ENCODE results near the gene KRTAP12-2.
"Not testable (repeated sequence)": the region's sequence is repeated elsewhere in the genome, so short reads cannot be mapped to it uniquely, and the experiment has no call there.

Gene KRTAP12-2

GRCh38 chr21:44696572-44696971, 29.8 kb upstream of the KRTAP12-2 start:
- DNase-seq (ENCODE audit: insufficient read length, low spot score) (no peak), FAIRE-seq (no peak)
- no peak for TF ChIP-seq TAF1 (IDR thresholded peaks at IDR 0.05; ENCODE audit: low read depth, low read length)
- no peak for TF ChIP-seq POLR2A (IDR thresholded peaks at IDR 0.05; ENCODE audit: low read depth, low read length)
- TF ChIP-seq SPI1 (IDR thresholded peaks at IDR 0.05; ENCODE audit: low read depth, low read length), result no peak
- no peak for TF ChIP-seq POLR2AphosphoS5 (IDR thresholded peaks at IDR 0.05; ENCODE audit: low read depth, low read length)
- TF ChIP-seq POU2F2 (IDR thresholded peaks at IDR 0.05; ENCODE audit: low read depth, low read length), result no peak
- TF ChIP-seq PAX5 (IDR thresholded peaks at IDR 0.05; ENCODE audit: insufficient read depth, low read length, severe bottlenecking), result no peak

- FAIRE-seq (no peak), DNase-seq (ENCODE audit: insufficient read length, low spot score) (no peak)
- TF ChIP-seq POLR2A (IDR thresholded peaks at IDR 0.05; ENCODE audit: low read depth, low read length) (no peak), POU2F2 (IDR thresholded peaks at IDR 0.05; ENCODE audit: low read depth, low read length) (no peak), SPI1 (IDR thresholded peaks at IDR 0.05; ENCODE audit: low read depth, low read length) (no peak), POLR2AphosphoS5 (IDR thresholded peaks at IDR 0.05; ENCODE audit: low read depth, low read length) (no peak), TAF1 (IDR thresholded peaks at IDR 0.05; ENCODE audit: low read depth, low read length) (no peak), PAX5 (IDR thresholded peaks at IDR 0.05; ENCODE audit: insufficient read depth, low read length, severe bottlenecking) (no peak)
These were observed 28.9 kb upstream of the KRTAP12-2 start for GRCh38 chr21:44695641-44696040.

GRCh38 chr21:44695184-44695583, 28.5 kb upstream of the KRTAP12-2 start:
- DNase-seq (ENCODE audit: insufficient read length, low spot score) (no peak), FAIRE-seq (no peak)
- TF ChIP-seq POLR2A (IDR thresholded peaks at IDR 0.05; ENCODE audit: low read depth, low read length) (no peak), POLR2AphosphoS5 (IDR thresholded peaks at IDR 0.05; ENCODE audit: low read depth, low read length) (no peak), POU2F2 (IDR thresholded peaks at IDR 0.05; ENCODE audit: low read depth, low read length) (no peak), TAF1 (IDR thresholded peaks at IDR 0.05; ENCODE audit: low read depth, low read length) (no peak), PAX5 (IDR thresholded peaks at IDR 0.05; ENCODE audit: insufficient read depth, low read length, severe bottlenecking) (no peak), SPI1 (IDR thresholded peaks at IDR 0.05; ENCODE audit: low read depth, low read length) (no peak)

GRCh38 chr21:44694776-44695175, 28.0 kb upstream of the KRTAP12-2 start:
- no peak for TF ChIP-seq TAF1 (IDR thresholded peaks at IDR 0.05; ENCODE audit: low read depth, low read length)
- no peak for TF ChIP-seq PAX5 (IDR thresholded peaks at IDR 0.05; ENCODE audit: insufficient read depth, low read length, severe bottlenecking)
- no peak for TF ChIP-seq POU2F2 (IDR thresholded peaks at IDR 0.05; ENCODE audit: low read depth, low read length)
- TF ChIP-seq POLR2AphosphoS5 (IDR thresholded peaks at IDR 0.05; ENCODE audit: low read depth, low read length), result no peak
- TF ChIP-seq SPI1 (IDR thresholded peaks at IDR 0.05; ENCODE audit: low read depth, low read length), result no peak
- no peak for TF ChIP-seq POLR2A (IDR thresholded peaks at IDR 0.05; ENCODE audit: low read depth, low read length)
- FAIRE-seq (no peak), DNase-seq (ENCODE audit: insufficient read length, low spot score) (no peak)

- FAIRE-seq, result no peak
- TF ChIP-seq POLR2A (IDR thresholded peaks at IDR 0.05; ENCODE audit: low read depth, low read length), result no peak
- no peak for TF ChIP-seq SPI1 (IDR thresholded peaks at IDR 0.05; ENCODE audit: low read depth, low read length)
- no peak for TF ChIP-seq PAX5 (IDR thresholded peaks at IDR 0.05; ENCODE audit: insufficient read depth, low read length, severe bottlenecking)
- no peak for TF ChIP-seq POU2F2 (IDR thresholded peaks at IDR 0.05; ENCODE audit: low read depth, low read length)
- TF ChIP-seq TAF1 (IDR thresholded peaks at IDR 0.05; ENCODE audit: low read depth, low read length), result no peak
- no peak for TF ChIP-seq POLR2AphosphoS5 (IDR thresholded peaks at IDR 0.05; ENCODE audit: low read depth, low read length)
These were observed 26.2 kb upstream of the KRTAP12-2 start for GRCh38 chr21:44692798-44693512.

GRCh38 chr21:44691686-44692085, 25.0 kb upstream of the KRTAP12-2 start:
- FAIRE-seq (no peak), DNase-seq (ENCODE audit: insufficient read length, low spot score) (no peak)
- no peak for TF ChIP-seq SPI1 (IDR thresholded peaks at IDR 0.05; ENCODE audit: low read depth, low read length)
- TF ChIP-seq PAX5 (IDR thresholded peaks at IDR 0.05; ENCODE audit: insufficient read depth, low read length, severe bottlenecking), result no peak
- TF ChIP-seq POU2F2 (IDR thresholded peaks at IDR 0.05; ENCODE audit: low read depth, low read length), result no peak
- no peak for TF ChIP-seq POLR2A (IDR thresholded peaks at IDR 0.05; ENCODE audit: low read depth, low read length)
- no peak for TF ChIP-seq TAF1 (IDR thresholded peaks at IDR 0.05; ENCODE audit: low read depth, low read length)
- TF ChIP-seq POLR2AphosphoS5 (IDR thresholded peaks at IDR 0.05; ENCODE audit: low read depth, low read length), result no peak

More at GRCh38 chr21:44692798-44693512, 26.2 kb upstream of the KRTAP12-2 start:
- DNase-seq (ENCODE audit: insufficient read length, low spot score), result no peak

- not testable (repeated sequence) for DNase-seq (ENCODE audit: insufficient read length, low spot score)
These were observed 23.0 kb upstream of the KRTAP12-2 start for GRCh38 chr21:44689740-44690139.

GRCh38 chr21:44687671-44688070, 20.9 kb upstream of the KRTAP12-2 start:
- no peak for FAIRE-seq
- TF ChIP-seq SPI1 (IDR thresholded peaks at IDR 0.05; ENCODE audit: low read depth, low read length) (no peak), POLR2A (IDR thresholded peaks at IDR 0.05; ENCODE audit: low read depth, low read length) (no peak), POLR2AphosphoS5 (IDR thresholded peaks at IDR 0.05; ENCODE audit: low read depth, low read length) (no peak), POU2F2 (IDR thresholded peaks at IDR 0.05; ENCODE audit: low read depth, low read length) (no peak), PAX5 (IDR thresholded peaks at IDR 0.05; ENCODE audit: insufficient read depth, low read length, severe bottlenecking) (no peak), TAF1 (IDR thresholded peaks at IDR 0.05; ENCODE audit: low read depth, low read length) (no peak)
- DNase-seq (ENCODE audit: insufficient read length, low spot score), result no peak

More at GRCh38 chr21:44689740-44690139, 23.0 kb upstream of the KRTAP12-2 start:
- FAIRE-seq, result not testable (repeated sequence)

- FAIRE-seq, result no peak
- TF ChIP-seq POLR2A (IDR thresholded peaks at IDR 0.05; ENCODE audit: low read depth, low read length) (no peak), POLR2AphosphoS5 (IDR thresholded peaks at IDR 0.05; ENCODE audit: low read depth, low read length) (no peak), TAF1 (IDR thresholded peaks at IDR 0.05; ENCODE audit: low read depth, low read length) (no peak), SPI1 (IDR thresholded peaks at IDR 0.05; ENCODE audit: low read depth, low read length) (no peak)
- no peak for DNase-seq (ENCODE audit: insufficient read length, low spot score)
These were observed 20.3 kb upstream of the KRTAP12-2 start for GRCh38 chr21:44686843-44687561.
